OCI-LY1 (cell line): ENCODE results near the gene ZG16B.

Source experiments
- H2AFZ ChIP-seq: fragments of 200-600 bp; sonication (generic), shearing (Covaris generic); 2 replicates; pipeline ENCODE4 v1.6.0; 2014; ENCODE audit warnings: antibody characterized with exemption, mild to moderate bottlenecking, low read length
- H3F3A ChIP-seq: fragments of 200-600 bp; sonication (generic), shearing (Covaris generic); 2 replicates; pipeline ENCODE4 v1.6.0; 2014; ENCODE audit warnings: mild to moderate bottlenecking, antibody characterized with exemption, low read length, moderate library complexity; ENCODE audit not compliant: insufficient read depth
- H3K27ac ChIP-seq: fragments of 200-600 bp; sonication (generic); 2 replicates; pipeline ENCODE4 v1.5.1; 2014; ENCODE audit warnings: low read length, mixed run types, mild to moderate bottlenecking, low read depth; ENCODE audit not compliant: poor library complexity, severe bottlenecking
- H3K27me3 ChIP-seq: fragments of 200-600 bp; sonication (generic); 2 replicates; pipeline ENCODE4 v1.6.0; 2014; ENCODE audit warnings: antibody characterized with exemption, mild to moderate bottlenecking, low read length, moderate library complexity; ENCODE audit not compliant: insufficient read depth
- H3K36me3 ChIP-seq: fragments of 200-600 bp; sonication (generic); 2 replicates; pipeline ENCODE4 v1.6.1; 2014; ENCODE audit warnings: mild to moderate bottlenecking, antibody characterized with exemption, low read length, moderate library complexity, mixed read lengths; ENCODE audit not compliant: insufficient read depth
- H3K4me1 ChIP-seq: fragments of 200-600 bp; sonication (generic); 2 replicates; pipeline ENCODE4 v1.5.1; 2014; ENCODE audit warnings: mild to moderate bottlenecking, low read length, moderate library complexity; ENCODE audit not compliant: insufficient read depth, severe bottlenecking
- H3K4me2 ChIP-seq: fragments of 200-600 bp; sonication (generic), shearing (Covaris generic); 2 replicates; pipeline ENCODE4 v1.6.1; 2014; ENCODE audit warnings: low read length
- H3K4me3 ChIP-seq: fragments of 200-600 bp; sonication (generic); 2 replicates; pipeline ENCODE4 v1.5.1; 2014; ENCODE audit warnings: low read length, low read depth, mild to moderate bottlenecking, mixed read lengths; ENCODE audit not compliant: poor library complexity, severe bottlenecking
- H3K79me2 ChIP-seq: fragments of 200-600 bp; shearing (Covaris generic); 2 replicates; pipeline ENCODE4 v1.6.1; 2016; ENCODE audit warnings: mixed run types, low read length, mixed read lengths; ENCODE audit not compliant: insufficient read depth
- H3K9ac ChIP-seq: fragments of 200-600 bp; sonication (generic), shearing (Covaris generic); 2 replicates; pipeline ENCODE4 v1.6.1; 2014; ENCODE audit warnings: mild to moderate bottlenecking, low read length, mixed read lengths
- H3K9me2 ChIP-seq: fragments of 200-600 bp; sonication (generic), shearing (Covaris generic); 2 replicates; pipeline ENCODE4 v1.6.1; 2014; ENCODE audit warnings: low read depth, mild to moderate bottlenecking, low read length, mixed read lengths
- H3K9me3 ChIP-seq: fragments of 200-600 bp; shearing (Covaris generic); 2 replicates; pipeline ENCODE4 v1.6.1; 2014; ENCODE audit warnings: low read length, mixed read lengths
- H4K20me1 ChIP-seq: fragments of 200-600 bp; sonication (generic), shearing (Covaris generic); 2 replicates; pipeline ENCODE4 v1.6.0; 2016; ENCODE audit warnings: mild to moderate bottlenecking, low read length; ENCODE audit not compliant: insufficient read depth
- EZH2 ChIP-seq: fragments of 200-600 bp; sonication (generic), shearing (Covaris generic); IDR thresholded peaks from 2 replicates; pipeline ENCODE4 v1.8.0; 2017; ENCODE audit warnings: borderline replicate concordance, mixed run types, mild to moderate bottlenecking, antibody characterized with exemption, low read length, moderate library complexity, mixed read lengths
- TF ChIP-seq, protein P1 (sequence below): fragments of 200-600 bp; sonication (generic), shearing (Covaris generic); IDR thresholded peaks from 2 replicates; pipeline ENCODE4 v1.5.1; 2017; ENCODE audit warnings: mild to moderate bottlenecking, antibody characterized with exemption, low read length, moderate library complexity, mixed read lengths

Gene ZG16B

DNA sequence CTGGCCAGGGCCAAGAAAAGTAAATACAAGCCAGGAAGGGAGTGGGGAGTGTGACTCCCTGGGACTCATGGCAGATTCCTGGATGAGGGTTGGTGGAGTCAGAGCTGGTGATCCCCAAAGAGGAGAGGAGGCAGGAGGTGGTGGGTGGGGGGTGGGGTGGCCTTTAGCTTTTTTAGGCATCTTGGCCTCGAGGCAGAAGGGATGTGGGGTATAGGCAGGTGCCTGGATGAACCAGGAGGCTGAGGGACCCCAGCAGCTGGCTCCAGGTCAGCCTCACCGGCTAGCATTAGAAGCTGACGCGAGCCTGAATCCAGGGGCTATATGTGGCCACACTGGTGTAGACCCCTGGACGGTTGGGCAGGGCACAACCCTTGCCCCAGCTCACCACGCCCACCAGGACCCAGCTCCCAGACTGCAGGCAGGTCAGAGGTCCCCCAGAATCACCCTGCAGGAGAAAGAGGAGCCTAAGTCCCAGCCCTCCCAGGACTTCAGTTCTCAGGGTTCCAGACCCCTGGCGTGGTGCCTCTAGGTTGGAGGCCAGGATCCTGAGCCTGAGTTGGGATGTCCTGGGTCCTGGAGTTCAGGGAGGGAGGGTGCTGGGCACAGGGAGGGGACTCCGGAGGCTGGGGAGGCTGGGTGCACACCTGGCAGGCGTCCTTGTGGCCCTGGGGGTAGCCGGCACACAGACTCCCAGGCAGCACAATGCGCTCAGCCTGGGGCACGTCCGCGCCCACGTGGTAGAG, 45.6 kb upstream of the ZG16B start:
- H3K4me2 ChIP-seq = no peak overlapping the region
- TF ChIP-seq, protein P1, sequence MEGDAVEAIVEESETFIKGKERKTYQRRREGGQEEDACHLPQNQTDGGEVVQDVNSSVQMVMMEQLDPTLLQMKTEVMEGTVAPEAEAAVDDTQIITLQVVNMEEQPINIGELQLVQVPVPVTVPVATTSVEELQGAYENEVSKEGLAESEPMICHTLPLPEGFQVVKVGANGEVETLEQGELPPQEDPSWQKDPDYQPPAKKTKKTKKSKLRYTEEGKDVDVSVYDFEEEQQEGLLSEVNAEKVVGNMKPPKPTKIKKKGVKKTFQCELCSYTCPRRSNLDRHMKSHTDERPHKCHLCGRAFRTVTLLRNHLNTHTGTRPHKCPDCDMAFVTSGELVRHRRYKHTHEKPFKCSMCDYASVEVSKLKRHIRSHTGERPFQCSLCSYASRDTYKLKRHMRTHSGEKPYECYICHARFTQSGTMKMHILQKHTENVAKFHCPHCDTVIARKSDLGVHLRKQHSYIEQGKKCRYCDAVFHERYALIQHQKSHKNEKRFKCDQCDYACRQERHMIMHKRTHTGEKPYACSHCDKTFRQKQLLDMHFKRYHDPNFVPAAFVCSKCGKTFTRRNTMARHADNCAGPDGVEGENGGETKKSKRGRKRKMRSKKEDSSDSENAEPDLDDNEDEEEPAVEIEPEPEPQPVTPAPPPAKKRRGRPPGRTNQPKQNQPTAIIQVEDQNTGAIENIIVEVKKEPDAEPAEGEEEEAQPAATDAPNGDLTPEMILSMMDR = no peak
- no peak for TF ChIP-seq EZH2
- no peak overlapping the region for H3K4me3 ChIP-seq

DNA sequence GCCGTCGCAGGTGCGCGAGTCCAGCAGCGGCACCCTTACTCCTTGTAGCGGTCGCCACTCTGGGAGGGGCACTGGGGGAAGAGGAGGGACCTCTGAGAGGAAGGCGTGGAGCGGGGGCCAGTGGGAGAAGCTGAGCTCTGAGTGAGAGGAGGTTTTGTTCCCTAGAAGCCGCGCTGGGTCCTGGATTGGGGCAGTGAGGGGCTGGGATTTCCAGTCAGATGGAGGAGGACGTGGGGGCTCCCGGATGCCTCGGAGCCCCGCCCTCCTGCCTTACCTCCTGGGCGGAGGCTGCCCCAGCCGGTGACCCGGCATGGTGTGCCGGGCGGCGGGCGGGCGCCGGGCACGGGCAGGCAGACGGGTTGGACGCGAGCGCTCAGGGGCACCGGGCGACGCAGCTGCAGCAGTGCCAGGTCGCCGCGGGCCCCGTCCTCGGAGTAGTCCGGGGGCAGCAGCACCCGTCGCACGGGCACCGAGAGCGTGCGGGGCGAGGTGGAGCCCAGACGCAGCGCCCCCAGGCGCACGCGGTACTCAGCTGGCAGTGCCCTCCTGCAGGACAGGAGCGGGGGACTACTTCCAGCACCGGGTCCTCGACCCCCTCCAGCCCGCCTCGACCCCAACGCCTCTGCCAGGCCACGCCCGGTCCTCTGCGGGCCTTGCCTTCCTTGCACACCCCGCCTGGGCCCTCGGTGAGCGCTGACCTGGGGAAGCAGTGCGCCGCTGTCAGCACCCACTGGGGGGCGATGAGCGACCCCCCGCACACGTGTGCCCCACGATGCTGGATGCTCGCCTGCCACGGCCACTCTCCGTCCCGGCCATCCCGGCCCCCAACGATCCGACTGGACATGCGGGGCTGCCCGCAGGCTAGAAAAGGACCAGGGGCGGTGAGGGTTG, 44.8 kb upstream of the ZG16B start:
- Histone ChIP-seq H3K9me3 (no peaks in the 10 kb centered on the region), H3F3A (no peaks in the 10 kb centered on the region), H3K4me1 (no peaks in the 10 kb centered on the region), H3K79me2 (no peaks in the 10 kb centered on the region), H3K4me3 (no peak overlapping the region), H4K20me1 (no peaks in the 10 kb centered on the region), H3K27me3 (no peaks in the 10 kb centered on the region; the same call in 1 of the 2 replicates), H3K27ac (no peak overlapping the region), H2AFZ (no peak overlapping the region), H3K9me2 (no peaks in the 10 kb centered on the region), H3K4me2 (no peak overlapping the region), H3K9ac (no peak overlapping the region), H3K36me3 (no peaks in the 10 kb centered on the region)
- TF ChIP-seq, protein P1 = 0 out of 2 replicates have a peak, but pooled peaks have one; percentile 13
- TF ChIP-seq EZH2 = no peak

More for the DNA sequence above, 45.6 kb upstream of the ZG16B start:
- no peak overlapping the region for H3K9ac ChIP-seq
- no peaks in the 10 kb centered on the region; the same call in 1 of the 2 replicates for H3K27me3 ChIP-seq
- H3K27ac ChIP-seq = no peak overlapping the region
- no peaks in the 10 kb centered on the region for H4K20me1 ChIP-seq
- H3F3A ChIP-seq = no peaks in the 10 kb centered on the region
- no peaks in the 10 kb centered on the region for H3K79me2 ChIP-seq
- H3K36me3 ChIP-seq = no peaks in the 10 kb centered on the region
- no peaks in the 10 kb centered on the region for H3K9me3 ChIP-seq
- H3K9me2 ChIP-seq = no peaks in the 10 kb centered on the region
- no peaks in the 10 kb centered on the region for H3K4me1 ChIP-seq
- H2AFZ ChIP-seq = no peak overlapping the region

DNA sequence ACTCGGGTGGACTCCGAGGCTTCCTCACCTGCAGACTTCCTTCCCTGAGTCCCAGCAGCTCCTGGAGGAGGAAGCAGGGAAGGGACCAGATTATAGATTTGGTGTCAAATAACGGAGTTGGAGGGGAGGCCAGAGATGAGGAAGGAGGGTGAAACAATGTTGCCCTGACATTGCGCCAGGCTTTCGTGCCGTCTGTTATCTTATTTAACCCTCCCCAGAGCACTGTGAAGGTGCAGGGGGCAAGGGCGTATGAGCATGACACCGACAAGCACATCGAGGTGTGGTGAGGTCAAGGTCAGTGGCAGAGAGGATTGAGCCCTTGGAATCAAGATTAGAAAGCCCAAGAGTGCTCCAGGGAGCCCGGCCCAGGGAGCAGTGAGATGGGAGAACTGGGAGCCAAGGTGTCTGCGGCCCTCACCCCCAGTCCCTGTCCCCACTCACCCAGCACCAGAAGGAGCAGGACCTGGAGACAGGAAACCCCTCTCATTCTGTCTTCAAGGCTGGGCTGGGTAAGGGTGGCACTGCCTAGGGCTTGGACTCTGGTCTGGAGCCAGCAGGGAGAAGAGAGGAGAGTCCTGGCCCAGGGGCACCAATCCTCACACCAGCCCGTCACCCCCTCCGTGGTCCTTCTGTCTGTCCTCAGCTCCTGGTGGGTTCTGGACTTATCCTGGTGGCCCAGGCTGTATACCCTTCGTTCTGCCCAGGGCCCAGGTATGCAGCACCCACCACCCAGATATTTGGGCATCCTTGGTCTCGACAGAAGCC, 43.9 kb upstream of the ZG16B start:
- Histone ChIP-seq H3K79me2 (no peaks in the 10 kb centered on the region), H3K9ac (no peak overlapping the region), H3K9me2 (no peaks in the 10 kb centered on the region), H3K4me3 (no peak overlapping the region), H4K20me1 (no peaks in the 10 kb centered on the region), H3K9me3 (no peaks in the 10 kb centered on the region), H3K27ac (no peak overlapping the region), H3K4me2 (no peak overlapping the region), H3K36me3 (no peaks in the 10 kb centered on the region), H2AFZ (no peak overlapping the region), H3K27me3 (no peaks in the 10 kb centered on the region; the same call in 1 of the 2 replicates), H3K4me1 (no peaks in the 10 kb centered on the region), H3F3A (no peaks in the 10 kb centered on the region)
- TF ChIP-seq, protein P1 = no peak
- no peak for TF ChIP-seq EZH2
